Breast epithelium (tissue), 4 donors: ENCODE results near the gene HIP1. TPM values are rescaled to one million over a fixed set of nuclear protein-coding genes. Genes with fewer than 3 reads are reported as not detected.

Source experiments
- DNase-seq, 2 donors: peaks; one replicate each; pipeline ENCODE4 v3.0.0-alpha.2; 2019; ENCODE audit warnings: low spot score in 2 of 2
- H3K27ac ChIP-seq, 2 donors: fragments of 200-600 bp; sonication (generic) in 1 of 2; one replicate each; pipeline ENCODE4 v1.5.1; 2016 to 2019; ENCODE audit warnings: mild to moderate bottlenecking in 1 of 2
- H3K27me3 ChIP-seq, 2 donors: fragments of 200-600 bp; sonication (generic) in 1 of 2; one replicate each; pipeline versions ENCODE4 v1.5.1 to v1.6.0; 2017 to 2019; ENCODE audit warnings: control low read depth in 1 of 2, mild to moderate bottlenecking in 1 of 2
- H3K36me3 ChIP-seq: fragments of 200-600 bp; one replicate; pipeline ENCODE4 v1.5.1; 2019
- H3K4me1 ChIP-seq, 2 donors: fragments of 200-600 bp; sonication (generic); one replicate each; pipeline ENCODE4 v1.5.1; 2016 to 2019; ENCODE audit warnings: control low read depth in 1 of 2
- H3K4me3 ChIP-seq, 3 donors: fragments of 200-600 bp; sonication (generic); 1 replicate in 2 of 3; 2 replicates in 1 of 3; pipeline ENCODE4 v1.5.1; 2016 to 2019; ENCODE audit warnings: mild to moderate bottlenecking in 3 of 3, moderate library complexity in 2 of 3
- H3K9me3 ChIP-seq, 2 donors: fragments of 200-600 bp; sonication (generic) in 1 of 2; one replicate each; pipeline ENCODE4 v1.5.1; 2016 to 2019; ENCODE audit warnings: control low read depth in 1 of 2
- CTCF ChIP-seq, 3 donors: fragments of 450-650 bp; IDR thresholded peaks; one replicate each; pipeline ENCODE4 v1.5.1; 2016 to 2017; ENCODE audit warnings: antibody characterized with exemption in 3 of 3, mild to moderate bottlenecking in 3 of 3, moderate library complexity in 3 of 3
- POLR2A ChIP-seq: fragments of 450-650 bp; IDR thresholded peaks from one replicate; pipeline ENCODE4 v1.6.1; 2016; ENCODE audit warnings: antibody characterized with exemption, mild to moderate bottlenecking, moderate library complexity
- POLR2AphosphoS5 ChIP-seq, 3 donors: sonication (generic); formaldehyde crosslinking; IDR thresholded peaks; one replicate each; pipeline ENCODE4 v1.6.1; 2017; ENCODE audit warnings: antibody characterized with exemption in 3 of 3
- intact Hi-C: fragments of 100-400 bp; cut with DNase I; formaldehyde crosslinking; loops from one replicate; pipeline ENCODE4 v1.15.1; 2023; ENCODE audit warnings: low total_unique reads
- total RNA-seq, 3 donors: library from RNA; depleted of rRNA; stranded (reverse); fragments of >200 nt; gene quantifications; one replicate each; pipeline ENCODE4 v1.1.0, GENCODE V29; 2016

Gene HIP1
- total RNA-seq, 3 donors from 2014 or later = 20.6 to 24.6 (median 23.8) TPM

GRCh38 chr7:75690121-75690523, 48.6 kb downstream of the HIP1 start:
- Histone ChIP-seq H3K4me1 (no peaks in the 10 kb centered on the region), H3K36me3 (no peaks in the 10 kb centered on the region), H3K9me3 (no peaks in the 10 kb centered on the region), H3K27ac (no peak overlapping the region), H3K27me3 (no peaks in the 10 kb centered on the region), H3K4me3 (no peak overlapping the region)
- TF ChIP-seq POLR2A (no peak), CTCF (IDR thresholded peaks at IDR 0.05) (no peak), POLR2AphosphoS5 (IDR thresholded peaks at IDR 0.05) (no peak)
- intact Hi-C loops = no loop called here
- DNase-seq = no peak

GRCh38 chr7:75689246-75690099, 49.3 kb downstream of the HIP1 start:
- Histone ChIP-seq H3K36me3 (no peaks in the 10 kb centered on the region), H3K4me3 (no peak overlapping the region), H3K9me3 (no peaks in the 10 kb centered on the region), H3K27me3 (no peaks in the 10 kb centered on the region), H3K4me1 (no peaks in the 10 kb centered on the region), H3K27ac (no peak overlapping the region)
- intact Hi-C loops = no loop called here
- TF ChIP-seq POLR2A = no peak
- TF ChIP-seq CTCF (IDR thresholded peaks at IDR 0.05) = no peak
- TF ChIP-seq POLR2AphosphoS5 (IDR thresholded peaks at IDR 0.05) = no peak
- DNase-seq = no peak

GRCh38 chr7:75688200-75689136, 50.3 kb downstream of the HIP1 start:
- Histone ChIP-seq H3K27ac (no peak overlapping the region), H3K4me3 (no peak overlapping the region), H3K4me1 (no peaks in the 10 kb centered on the region), H3K36me3 (no peaks in the 10 kb centered on the region), H3K27me3 (no peaks in the 10 kb centered on the region), H3K9me3 (no peaks in the 10 kb centered on the region)
- no peak for DNase-seq
- intact Hi-C loops = no loop called here
- TF ChIP-seq POLR2AphosphoS5 (IDR thresholded peaks at IDR 0.05) = no peak
- no peak for TF ChIP-seq POLR2A
- no peak for TF ChIP-seq CTCF (IDR thresholded peaks at IDR 0.05)

GRCh38 chr7:75687246-75688088, 51.3 kb downstream of the HIP1 start:
- H3K9me3 ChIP-seq = no peaks in the 10 kb centered on the region
- H3K27ac ChIP-seq = no peak overlapping the region
- H3K27me3 ChIP-seq = no peaks in the 10 kb centered on the region
- TF ChIP-seq CTCF (IDR thresholded peaks at IDR 0.05) (no peak), POLR2A (no peak), POLR2AphosphoS5 (IDR thresholded peaks at IDR 0.05) (no peak)
- DNase-seq = no peak
- H3K4me1 ChIP-seq = no peaks in the 10 kb centered on the region
- intact Hi-C loops = no loop called here
- H3K4me3 ChIP-seq = no peak overlapping the region
- no peaks in the 10 kb centered on the region for H3K36me3 ChIP-seq
